DMS 273 (cell line): ENCODE data around the gene EXOC6.

ENCODE experiments used
- DNase-seq: peaks from one replicate; lab custom pipeline; 2025; ENCODE audit not compliant: unreplicated experiment; lab: John Stamatoyannopoulos, UW

EXOC6 gene

DNA sequence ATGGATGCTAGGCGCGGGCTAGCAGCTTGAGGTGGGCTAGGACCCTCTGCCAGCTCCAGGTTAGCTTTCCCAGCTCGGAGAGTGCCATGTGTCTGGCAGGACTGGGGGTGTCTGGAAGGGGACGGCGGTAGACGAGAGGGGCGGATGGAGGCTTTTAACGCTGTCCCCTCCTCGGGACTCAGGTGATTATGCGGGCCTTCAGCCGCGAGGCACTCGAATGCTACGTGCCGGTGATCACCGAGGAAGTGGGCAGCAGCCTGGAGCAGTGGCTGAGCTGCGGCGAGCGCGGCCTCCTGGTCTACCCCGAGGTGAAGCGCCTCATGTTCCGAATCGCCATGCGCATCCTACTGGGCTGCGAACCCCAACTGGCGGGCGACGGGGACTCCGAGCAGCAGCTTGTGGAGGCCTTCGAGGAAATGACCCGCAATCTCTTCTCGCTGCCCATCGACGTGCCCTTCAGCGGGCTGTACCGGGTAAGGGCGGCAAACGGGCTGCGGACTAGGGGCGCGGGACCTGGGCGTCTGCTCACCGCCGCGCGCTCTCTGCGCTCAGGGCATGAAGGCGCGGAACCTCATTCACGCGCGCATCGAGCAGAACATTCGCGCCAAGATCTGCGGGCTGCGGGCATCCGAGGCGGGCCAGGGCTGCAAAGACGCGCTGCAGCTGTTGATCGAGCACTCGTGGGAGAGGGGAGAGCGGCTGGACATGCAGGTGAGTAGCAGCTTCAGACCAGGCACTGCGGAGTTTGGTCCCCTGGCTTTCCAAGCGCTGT, 226.5 kb downstream of the EXOC6 start:
- DNase-seq: peak; percentile 46

DNA sequence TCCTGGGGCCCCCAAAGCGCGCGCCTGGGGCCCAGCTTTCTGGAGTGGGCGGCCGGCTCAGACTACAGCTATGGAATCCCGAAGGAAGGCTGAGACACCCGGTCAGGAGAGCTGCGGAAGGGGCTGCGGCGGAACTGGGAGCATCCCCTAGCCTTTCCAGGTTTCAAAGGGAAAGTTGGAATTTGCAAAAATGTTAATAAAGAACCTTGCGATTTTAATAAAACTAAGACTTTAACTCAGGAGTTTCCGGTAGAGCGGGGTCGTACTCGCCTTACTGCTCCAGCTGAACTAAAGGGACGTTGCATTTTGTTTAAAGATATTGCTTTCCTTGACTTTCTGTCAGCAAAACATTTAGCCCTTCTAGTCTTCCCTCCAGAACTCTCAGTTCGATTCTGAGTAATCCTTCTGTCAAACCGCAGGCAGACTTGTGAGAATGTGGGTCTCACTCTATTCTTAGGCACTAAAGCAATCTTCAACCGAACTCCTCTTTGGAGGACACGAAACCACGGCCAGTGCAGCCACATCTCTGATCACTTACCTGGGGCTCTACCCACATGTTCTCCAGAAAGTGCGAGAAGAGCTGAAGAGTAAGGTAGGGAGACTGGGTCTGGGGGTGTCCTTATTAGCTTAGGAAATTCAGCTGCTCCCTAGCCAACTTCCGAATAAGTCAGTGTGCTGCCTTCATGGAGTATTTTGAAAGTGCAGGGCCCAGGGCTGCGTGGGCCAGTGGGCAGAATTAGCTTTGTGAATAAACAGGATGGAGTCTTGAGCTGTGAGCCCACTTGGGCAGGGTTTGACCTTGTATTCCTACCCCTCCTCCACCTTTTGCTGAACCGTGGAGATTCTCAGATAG, 227.3 kb downstream of the EXOC6 start:
- DNase-seq: no peak

DNA sequence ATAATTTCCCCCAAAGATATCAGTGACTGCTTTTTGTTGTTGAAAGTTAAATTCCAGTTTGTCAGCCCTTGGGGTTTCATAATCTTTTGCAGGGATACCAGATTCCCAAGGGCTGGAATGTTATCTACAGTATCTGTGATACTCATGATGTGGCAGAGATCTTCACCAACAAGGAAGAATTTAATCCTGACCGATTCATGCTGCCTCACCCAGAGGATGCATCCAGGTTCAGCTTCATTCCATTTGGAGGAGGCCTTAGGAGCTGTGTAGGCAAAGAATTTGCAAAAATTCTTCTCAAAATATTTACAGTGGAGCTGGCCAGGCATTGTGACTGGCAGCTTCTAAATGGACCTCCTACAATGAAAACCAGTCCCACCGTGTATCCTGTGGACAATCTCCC, 228.6 kb downstream of the EXOC6 start:
- no peak for DNase-seq

GRCh38 chr10:93077860-93078337, 229.6 kb downstream of the EXOC6 start:
- no peak for DNase-seq

DNA sequence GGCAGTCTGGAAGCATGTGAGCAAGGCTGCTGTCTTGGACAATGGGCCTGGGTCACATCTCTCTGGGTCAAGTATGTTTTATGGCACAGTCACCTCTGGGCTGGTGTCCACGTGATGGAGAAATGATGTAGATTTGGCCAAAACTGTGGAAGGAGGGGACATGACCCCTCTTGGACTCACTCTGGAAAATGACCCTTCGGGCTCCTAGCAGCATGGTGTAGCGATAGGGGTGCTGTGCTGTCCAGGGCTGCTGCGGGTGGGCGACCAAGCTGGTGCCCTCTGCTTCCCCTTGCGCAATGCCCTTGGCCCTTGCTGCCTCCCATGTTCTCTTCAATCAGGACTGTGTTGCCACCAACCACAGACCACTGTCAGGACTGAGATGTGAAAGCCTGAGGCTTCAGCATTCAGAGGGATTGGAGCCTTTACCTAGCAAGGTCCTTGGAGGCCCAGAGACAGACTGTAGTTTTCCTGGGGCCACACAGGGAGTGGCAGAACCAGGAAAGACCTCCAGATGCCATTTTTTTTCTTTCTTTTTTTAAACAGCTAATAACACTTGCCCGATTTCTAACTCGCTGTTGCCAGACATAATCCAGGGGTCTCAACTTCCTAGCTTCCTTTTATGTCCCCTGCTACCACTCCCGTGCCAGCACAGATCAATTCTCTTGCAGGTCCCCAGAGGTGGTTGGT, 231.5 kb downstream of the EXOC6 start:
- DNase-seq: no peak

DNA sequence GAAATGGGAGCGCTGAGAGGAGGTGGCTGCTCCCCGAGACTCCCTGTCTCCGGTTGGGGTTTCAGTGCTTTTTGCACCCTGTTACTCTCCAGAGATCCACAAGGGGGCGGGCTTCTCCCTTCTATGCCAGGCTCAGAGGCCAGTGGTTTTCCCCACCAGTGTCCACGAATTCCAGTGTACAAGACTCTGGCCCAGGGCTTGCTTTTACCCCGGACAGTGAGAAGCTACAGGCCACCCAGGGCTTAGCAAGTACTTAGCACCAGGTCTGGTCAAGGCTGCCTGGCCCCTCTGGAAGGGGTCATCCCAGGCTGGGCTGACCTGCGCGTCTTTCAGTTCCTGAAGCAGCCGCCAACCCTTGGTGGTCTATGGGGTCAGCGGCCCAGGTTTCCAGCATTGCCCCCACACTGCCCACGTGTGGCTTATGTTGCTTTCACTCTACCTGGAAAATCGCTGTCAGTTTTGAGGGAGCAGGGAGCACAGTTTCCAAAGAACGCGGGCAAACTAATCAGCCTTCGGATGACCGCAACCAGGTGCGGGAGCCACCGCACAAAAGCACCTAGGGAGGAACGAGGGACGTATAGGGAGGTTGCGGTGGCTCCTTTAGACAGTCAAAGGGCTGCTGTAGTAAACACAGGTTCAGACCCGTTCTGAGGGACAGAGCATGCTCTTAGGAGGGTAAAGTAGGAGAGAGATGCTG, 232.2 kb downstream of the EXOC6 start:
- DNase-seq: peak; percentile 52

GRCh38 chr10:93081318-93081717, 233.0 kb downstream of the EXOC6 start:
- no peak for DNase-seq

DNA sequence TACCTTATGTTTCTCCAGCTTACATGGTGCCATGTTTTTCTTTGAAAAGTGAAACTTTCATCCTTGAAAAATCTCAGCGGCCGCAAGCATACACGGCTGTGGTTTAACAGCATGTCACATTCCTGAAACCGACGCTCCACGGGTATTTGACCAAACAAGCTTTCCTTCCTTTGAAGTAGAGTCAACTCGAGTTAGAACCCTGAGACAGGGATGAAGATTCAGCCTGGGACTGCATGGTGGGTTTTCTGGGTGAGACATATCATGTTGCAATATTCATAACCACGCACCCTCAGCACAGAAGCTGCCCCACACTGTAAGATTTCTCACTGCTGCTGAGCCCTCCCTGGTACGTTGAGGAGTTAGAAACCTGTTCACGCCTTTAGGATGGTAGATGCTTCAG, 233.5 kb downstream of the EXOC6 start:
- DNase-seq: no peak

DNA sequence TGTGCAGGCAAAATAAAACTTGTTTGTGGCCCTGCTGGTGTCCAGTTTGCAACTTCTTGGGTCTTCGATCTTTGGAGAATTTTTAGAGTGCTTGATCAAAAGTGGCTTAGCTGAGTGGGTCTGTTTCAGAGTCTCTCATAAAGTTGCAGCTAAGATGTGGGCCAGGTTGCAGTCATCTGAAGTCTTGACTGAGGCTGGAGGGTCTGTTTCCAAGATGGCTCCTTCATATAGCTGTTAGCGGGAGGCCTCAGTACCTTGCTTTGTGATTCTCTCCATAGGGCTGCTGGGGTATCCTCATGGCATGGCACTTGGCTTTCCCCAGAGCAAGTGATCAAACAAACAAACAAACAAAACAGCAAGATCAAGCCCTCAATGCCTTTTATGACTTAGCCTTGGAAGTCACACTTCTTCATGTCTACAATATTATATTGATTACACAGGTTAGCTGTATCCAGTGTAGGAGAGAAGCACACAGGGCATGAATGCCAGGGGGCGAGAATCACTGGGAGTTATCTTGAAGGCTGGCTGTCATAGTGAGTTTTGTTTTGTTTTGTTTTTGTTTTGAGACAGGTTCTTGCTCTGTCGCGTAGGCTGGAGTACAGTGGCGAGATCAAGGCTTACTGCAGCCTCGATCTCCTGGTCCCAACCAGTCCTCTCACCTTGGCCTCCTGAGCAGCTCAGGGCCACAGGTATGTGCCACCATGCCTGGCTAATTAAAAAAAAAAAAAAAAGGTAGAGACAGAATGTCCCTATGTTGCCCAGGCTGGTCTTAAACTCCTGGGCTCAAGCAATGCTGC, 235.6 kb downstream of the EXOC6 start:
- no peak for DNase-seq

GRCh38 chr10:93085272-93085859, 237.0 kb downstream of the EXOC6 start:
- DNase-seq: no peak

GRCh38 chr10:93086289-93086688, 238.0 kb downstream of the EXOC6 start:
- no peak for DNase-seq

GRCh38 chr10:93087846-93088245, 239.5 kb downstream of the EXOC6 start:
- no peak for DNase-seq

- no peak for DNase-seq
Measured at GRCh38 chr10:93088466-93088865, 240.1 kb downstream of the EXOC6 start.

DNA sequence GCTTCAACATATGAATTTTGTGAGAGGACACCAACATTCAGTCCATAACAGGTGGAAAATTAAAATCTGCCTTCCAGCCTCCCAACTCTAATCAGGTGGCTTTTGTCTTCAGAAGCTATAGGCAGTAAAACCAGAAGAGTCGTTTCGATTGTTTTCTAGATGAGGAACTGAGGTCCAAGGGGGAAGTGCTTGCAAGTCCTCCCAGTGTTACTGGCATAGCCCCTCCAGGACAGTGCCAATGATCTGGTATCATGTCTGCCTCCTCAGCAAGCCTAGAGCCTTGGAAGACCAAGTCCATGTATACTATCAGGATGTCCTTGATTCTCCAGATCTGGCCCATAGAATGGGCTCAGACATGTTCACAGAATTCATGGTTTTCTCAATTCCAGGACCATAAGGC, 242.3 kb downstream of the EXOC6 start:
- DNase-seq: no peak

DNA sequence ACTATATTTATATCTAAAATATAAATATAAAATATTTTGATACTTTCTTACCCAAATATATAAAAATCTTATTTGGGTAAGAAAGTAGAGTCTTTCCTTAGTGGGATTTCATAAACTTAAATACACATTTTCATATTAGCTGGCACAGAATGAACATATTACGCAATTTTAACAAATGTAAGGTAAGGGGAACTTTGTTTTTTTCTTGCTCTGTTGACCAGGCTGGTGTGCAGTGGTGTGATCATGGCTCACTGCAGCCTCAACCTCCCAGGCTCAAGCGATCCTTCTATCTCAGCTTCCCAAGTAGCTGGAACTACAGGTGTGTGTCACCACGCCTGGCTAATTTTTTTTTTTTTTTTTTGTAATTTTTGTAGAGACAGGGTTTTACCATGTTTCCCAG, 243.6 kb downstream of the EXOC6 start:
- DNase-seq: no peak

DNA sequence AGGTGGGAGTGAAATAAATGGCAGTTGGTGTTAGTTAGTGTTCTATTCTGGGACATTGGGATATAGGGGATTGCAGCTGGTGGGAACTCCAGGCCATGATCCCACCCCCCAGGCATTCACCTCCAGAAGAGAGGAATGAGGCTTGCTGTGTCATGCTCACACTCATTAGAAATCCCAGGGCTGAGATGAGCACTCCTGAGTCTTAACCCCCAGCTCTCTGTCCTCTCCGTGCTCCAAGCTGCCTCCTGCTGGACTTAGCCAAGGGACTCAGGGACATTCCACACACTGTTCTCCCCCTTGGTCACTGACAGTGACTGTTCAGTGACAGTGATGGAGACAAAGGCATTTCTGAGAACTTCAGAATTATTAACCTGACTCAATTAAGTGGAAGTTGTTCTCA, 246.9 kb downstream of the EXOC6 start:
- no peak for DNase-seq

GRCh38 chr10:93096901-93097300, 248.6 kb downstream of the EXOC6 start:
- no peak for DNase-seq

DNA sequence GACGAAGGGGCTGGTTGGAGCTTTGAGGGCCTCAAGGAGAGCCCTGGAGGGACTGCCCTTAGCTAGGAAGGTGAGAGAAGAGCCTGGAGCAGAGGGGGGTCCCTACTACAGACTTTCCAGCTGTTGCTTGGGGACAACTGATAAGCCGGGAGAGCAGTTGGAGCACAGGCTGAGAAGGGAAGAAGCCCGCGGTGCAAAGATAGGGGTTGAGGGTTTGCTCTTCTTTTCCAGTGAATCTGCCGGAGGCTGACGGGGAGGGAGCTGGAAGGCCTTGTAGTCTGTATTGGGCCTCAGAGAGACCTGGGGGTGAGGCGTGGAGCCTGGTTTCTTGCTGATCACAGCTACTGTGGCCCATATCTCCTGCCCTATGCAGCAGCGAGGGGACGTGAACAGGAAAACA, 249.1 kb downstream of the EXOC6 start:
- no peak for DNase-seq

DNA sequence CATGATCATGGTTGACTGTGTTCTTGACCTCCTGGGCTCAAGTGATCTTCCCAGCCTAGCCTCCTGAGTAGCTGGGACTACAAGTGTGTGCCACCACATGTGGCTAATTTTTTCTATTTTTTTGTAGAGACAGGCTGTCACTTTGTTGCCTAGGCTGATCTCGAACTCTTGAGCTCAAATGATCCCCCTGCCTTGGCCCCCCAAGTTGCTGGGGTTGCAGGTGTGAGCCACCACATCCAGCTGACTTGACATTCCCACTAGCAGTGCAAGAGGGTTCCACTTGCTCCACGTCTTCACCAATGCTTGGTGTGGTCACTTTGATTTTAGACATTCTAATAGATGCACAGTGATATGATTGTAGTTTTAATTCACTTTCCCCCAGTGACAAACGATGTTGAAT, 250.5 kb downstream of the EXOC6 start:
- no peak for DNase-seq

GRCh38 chr10:93099670-93100069, 251.3 kb downstream of the EXOC6 start:
- DNase-seq: no peak
